ENCODE measurements around the gene MKLN1.

DNA sequence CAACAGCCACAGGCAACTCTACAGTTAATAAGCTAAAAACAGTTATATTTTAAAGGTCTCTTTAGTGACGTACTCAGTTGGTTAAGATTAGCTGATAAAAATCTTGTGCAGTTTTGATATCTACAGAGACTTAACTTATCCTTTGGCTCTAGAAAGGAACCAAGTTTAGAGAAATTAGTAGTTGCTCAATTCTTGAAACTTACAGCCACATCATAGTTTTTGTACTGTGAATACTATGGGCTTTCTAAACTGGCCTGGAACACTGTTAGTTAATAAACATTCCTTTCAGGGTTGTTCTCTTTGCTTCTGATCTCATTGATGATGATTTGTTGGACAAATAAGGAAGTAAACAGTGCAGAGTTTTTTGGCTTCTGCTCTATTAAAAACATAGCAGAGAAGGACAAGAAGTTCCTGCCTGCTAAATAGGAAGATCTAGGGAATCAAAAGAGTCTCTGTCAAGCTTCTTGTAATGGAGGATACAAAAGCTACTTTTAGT, 73.1 kb downstream of the MKLN1 start:
- TF ChIP-seq, protein P1, sequence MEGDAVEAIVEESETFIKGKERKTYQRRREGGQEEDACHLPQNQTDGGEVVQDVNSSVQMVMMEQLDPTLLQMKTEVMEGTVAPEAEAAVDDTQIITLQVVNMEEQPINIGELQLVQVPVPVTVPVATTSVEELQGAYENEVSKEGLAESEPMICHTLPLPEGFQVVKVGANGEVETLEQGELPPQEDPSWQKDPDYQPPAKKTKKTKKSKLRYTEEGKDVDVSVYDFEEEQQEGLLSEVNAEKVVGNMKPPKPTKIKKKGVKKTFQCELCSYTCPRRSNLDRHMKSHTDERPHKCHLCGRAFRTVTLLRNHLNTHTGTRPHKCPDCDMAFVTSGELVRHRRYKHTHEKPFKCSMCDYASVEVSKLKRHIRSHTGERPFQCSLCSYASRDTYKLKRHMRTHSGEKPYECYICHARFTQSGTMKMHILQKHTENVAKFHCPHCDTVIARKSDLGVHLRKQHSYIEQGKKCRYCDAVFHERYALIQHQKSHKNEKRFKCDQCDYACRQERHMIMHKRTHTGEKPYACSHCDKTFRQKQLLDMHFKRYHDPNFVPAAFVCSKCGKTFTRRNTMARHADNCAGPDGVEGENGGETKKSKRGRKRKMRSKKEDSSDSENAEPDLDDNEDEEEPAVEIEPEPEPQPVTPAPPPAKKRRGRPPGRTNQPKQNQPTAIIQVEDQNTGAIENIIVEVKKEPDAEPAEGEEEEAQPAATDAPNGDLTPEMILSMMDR (IDR thresholded peaks at IDR 0.05), result no peak
- no peak for TF ChIP-seq POLR2A (IDR thresholded peaks at IDR 0.05)
